Spleen (tissue), 7 donors: ENCODE data around the gene SEC22C.

Source experiments
- CTCF ChIP-seq, 11 experiments: fragments of 200-600 bp in 7 of 11; fragments of 450-650 bp in 4 of 11; sonication (generic) in 4 of 11; IDR thresholded peaks in 8 of 11; conservative IDR thresholded peaks in 3 of 11; 1 replicate in 7 of 11; 2 replicates in 4 of 11; pipeline versions ENCODE4 v1.4.0 to v1.8.0; 2016 to 2021; ENCODE audit warnings: antibody characterized with exemption in 11 of 11, inconsistent platforms in 4 of 11, mild to moderate bottlenecking in 1 of 11
- POLR2AphosphoS5 ChIP-seq, 3 donors: sonication (generic); formaldehyde crosslinking; IDR thresholded peaks; one replicate each; pipeline ENCODE4 v1.5.1; 2017; ENCODE audit warnings: antibody characterized with exemption in 3 of 3
- donor health status: DM: no; HTN: no; CAD: no; lungs with moderate emphysema.
- donor health status: DM: no; HTN: no; CAD: no.
- donor health status: DM: no; HTN: no; CAD: no.

DNA sequence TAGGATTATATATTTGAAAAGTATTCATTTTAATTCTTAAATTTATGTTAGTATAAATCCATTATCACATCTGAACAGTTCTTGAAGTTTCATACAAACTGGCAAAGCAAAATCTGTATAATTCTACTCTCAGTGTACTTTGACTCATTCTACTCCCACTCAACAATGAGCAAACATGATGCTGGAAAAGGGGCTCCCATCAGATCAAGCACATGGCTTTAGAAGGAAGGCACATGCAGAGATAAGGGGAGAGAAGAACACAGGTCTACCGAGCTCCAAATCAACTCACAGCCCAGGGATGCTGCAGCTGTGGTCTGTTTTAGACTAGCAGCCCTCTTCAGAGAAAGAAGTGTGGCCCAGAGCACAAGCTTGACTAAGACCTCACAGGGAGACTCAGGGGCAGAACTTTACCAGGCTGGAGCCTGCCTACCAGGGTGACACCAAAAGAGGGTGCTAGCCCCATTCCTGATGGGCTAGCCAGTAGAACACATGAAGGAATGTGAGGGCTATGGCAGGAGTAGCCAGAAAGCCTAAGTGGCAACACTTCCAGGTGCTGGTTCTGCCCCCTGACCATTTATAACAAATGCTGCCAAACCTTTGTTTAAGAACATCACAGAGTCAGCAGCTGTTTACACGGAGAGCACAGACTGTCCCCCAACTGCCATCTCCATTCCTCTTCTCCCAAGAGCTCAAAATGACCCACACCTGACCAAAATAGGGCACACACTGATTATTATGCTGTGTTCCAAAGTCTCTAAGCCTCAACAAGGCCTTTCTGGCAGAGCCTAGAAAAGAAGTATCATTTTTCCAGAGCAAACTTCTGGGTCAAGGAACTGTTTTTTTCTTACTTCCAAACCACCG lies 19.5 kb downstream of the SEC22C start:
- no peak for TF ChIP-seq POLR2AphosphoS5 (IDR thresholded peaks at IDR 0.05)
- no peak for TF ChIP-seq CTCF (IDR thresholded peaks at IDR 0.05 in 8 of 11, conservative IDR thresholded peaks at IDR 0.05 in 3 of 11)
